OCI-LY7 (cell line): Measurements from ENCODE around the gene SNPH. TPM values are rescaled to one million over a fixed set of nuclear protein-coding genes. Genes with fewer than 3 reads are reported as not detected.

Experiments
- BruUV-seq: library from RNA; stranded (reverse); fragments of 400-500 nt; replicated peaks from 2 replicates; lab custom pipeline; 2021; lab: Mats Ljungman, UMichigan
- CTCF ChIA-PET: fragments of 300-600 bp; sonication (Branson Sonifier 250); formaldehyde crosslinking; loops from one replicate; lab custom pipeline; 2022; ENCODE audit warnings: antibody characterized with exemption; ENCODE audit not compliant: unreplicated experiment; lab: Charles Lee
- POLR2A ChIA-PET: fragments of 300-600 bp; sonication (Branson Sonifier 250); formaldehyde crosslinking; loops from one replicate; lab custom pipeline; 2022; ENCODE audit warnings: antibody characterized with exemption; lab: Charles Lee
- DNase-seq: peaks from one replicate; pipeline ENCODE4 v3.0.0-alpha.2; 2015; ENCODE audit warnings: low spot score
- H2AFZ ChIP-seq: fragments of 200-600 bp; sonication (generic), shearing (Covaris generic); 2 replicates; pipeline ENCODE4 v1.6.1; 2014; ENCODE audit warnings: mild to moderate bottlenecking, antibody characterized with exemption, low read length, moderate library complexity
- H3K27ac ChIP-seq: fragments of 200-600 bp; sonication (generic); 2 replicates; pipeline ENCODE4 v1.5.1; 2014; ENCODE audit warnings: mixed run types, low read depth, mild to moderate bottlenecking, moderate library complexity, low read length, inconsistent platforms; ENCODE audit not compliant: poor library complexity, severe bottlenecking
- H3K36me3 ChIP-seq: fragments of 200-600 bp; sonication (generic); 2 replicates; pipeline ENCODE4 v1.6.1; 2014; ENCODE audit warnings: mild to moderate bottlenecking, antibody characterized with exemption, low read length, moderate library complexity, mixed read lengths; ENCODE audit not compliant: insufficient read depth
- H3K4me1 ChIP-seq: fragments of 200-600 bp; sonication (generic); 2 replicates; pipeline ENCODE4 v1.5.1; 2014; ENCODE audit warnings: mild to moderate bottlenecking, low read length; ENCODE audit not compliant: insufficient read depth, poor library complexity, severe bottlenecking
- H3K4me2 ChIP-seq: fragments of 200-600 bp; sonication (generic); 2 replicates; pipeline ENCODE4 v1.6.1; 2014; ENCODE audit warnings: mild to moderate bottlenecking, low read length
- H3K4me3 ChIP-seq: fragments of 200-600 bp; sonication (generic); 2 replicates; pipeline ENCODE4 v1.5.1; 2014; ENCODE audit warnings: mild to moderate bottlenecking, low read depth, low read length; ENCODE audit not compliant: poor library complexity, severe bottlenecking
- H3K79me2 ChIP-seq: fragments of 200-600 bp; sonication (generic); 2 replicates; pipeline ENCODE4 v1.6.1; 2016; ENCODE audit warnings: low read depth, mild to moderate bottlenecking, low read length, moderate library complexity, mixed read lengths; ENCODE audit not compliant: insufficient read depth
- H3K9me2 ChIP-seq: fragments of 200-600 bp; sonication (generic); 2 replicates; pipeline ENCODE4 v1.6.1; 2016; ENCODE audit warnings: mild to moderate bottlenecking, low read length, mixed read lengths; ENCODE audit not compliant: insufficient read depth
- H3K9me3 ChIP-seq: fragments of 200-600 bp; sonication (generic); 2 replicates; pipeline ENCODE4 v1.6.1; 2014; ENCODE audit warnings: mild to moderate bottlenecking, mixed run types, low read length, mixed read lengths
- H4K20me1 ChIP-seq: fragments of 200-600 bp; sonication (generic); 2 replicates; pipeline ENCODE4 v1.6.1; 2014; ENCODE audit warnings: mild to moderate bottlenecking, antibody characterized with exemption, low read length, moderate library complexity, mixed read lengths; ENCODE audit not compliant: insufficient read depth
- CTCF ChIP-seq: fragments of 200-600 bp; sonication (generic); conservative IDR thresholded peaks from 2 replicates; pipeline ENCODE4 v1.5.1; 2014; ENCODE audit warnings: mild to moderate bottlenecking, antibody characterized with exemption, low read length, moderate library complexity, mixed read lengths
- EZH2phosphoT487 ChIP-seq: fragments of 200-600 bp; sonication (generic); IDR thresholded peaks from 2 replicates; pipeline ENCODE4 v1.6.1; 2018; ENCODE audit warnings: low read depth, borderline replicate concordance, mild to moderate bottlenecking, mixed run types, antibody characterized with exemption, low read length, moderate library complexity, mixed read lengths
- intact Hi-C: fragments of 100-400 bp; cut with micrococcal nuclease; formaldehyde crosslinking; loops from one replicate; pipeline ENCODE4 v1.10.0; 2022; ENCODE audit not compliant: unreplicated experiment
- total RNA-seq, 2 experiments: library from RNA; depleted of rRNA in 1 of 2; stranded (reverse); fragments of >200 nt in 1 of 2; shearing (Covaris generic) in 1 of 2; gene quantifications; 2 replicates each; pipeline ENCODE4 v1.2.3, GENCODE V29; 2014 to 2022

The SNPH gene
- total RNA-seq, 2 experiments from 2014 or later = not detected

GRCh38 chr20:1315804-1316203, 49.7 kb downstream of the SNPH start:
- Histone ChIP-seq H3K9me2 (no peaks in the 10 kb centered on the region), H3K4me1 (peaks cover 4% of the 10 kb centered on the region), H4K20me1 (no peaks in the 10 kb centered on the region), H3K9me3 (no peaks in the 10 kb centered on the region), H3K36me3 (no peaks in the 10 kb centered on the region), H3K4me3 (no peak overlapping the region), H3K79me2 (no peaks in the 10 kb centered on the region), H2AFZ (no peak overlapping the region), H3K4me2 (no peak overlapping the region), H3K27ac (no peak overlapping the region)
- ChIA-PET POLR2A (no interaction called here), CTCF (no interaction called here)
- BruUV-seq = no TSS peak
- DNase-seq = no peak
- intact Hi-C loops = loop anchor here (10.0 kb wide), 1 partner anchor 159 kb away; no protein-coding TSS in a partner anchor
- no peak for TF ChIP-seq CTCF
- TF ChIP-seq EZH2phosphoT487 = no peak

GRCh38 chr20:1317545-1318255, 51.6 kb downstream of the SNPH start:
- Histone ChIP-seq H2AFZ (peak overlapping the region; percentile 46; the same call in 1 of the 2 replicates), H3K36me3 (no peaks in the 10 kb centered on the region), H4K20me1 (no peaks in the 10 kb centered on the region), H3K79me2 (no peaks in the 10 kb centered on the region), H3K4me2 (peak overlapping the region; percentile 55), H3K4me1 (peaks cover 4% of the 10 kb centered on the region), H3K9me3 (no peaks in the 10 kb centered on the region), H3K4me3 (peak overlapping the region; percentile 19), H3K9me2 (no peaks in the 10 kb centered on the region), H3K27ac (no peak overlapping the region)
- POLR2A ChIA-PET = no interaction called here
- TF ChIP-seq EZH2phosphoT487 (no peak), CTCF (no peak)
- intact Hi-C loops = loop anchor here (10.0 kb wide), 1 partner anchor 157 kb away; no protein-coding TSS in a partner anchor
- CTCF ChIA-PET = interaction anchor here (0.6 kb wide), 1 partner anchor 497 kb away, joined by 3 read pairs; no protein-coding TSS in a partner anchor
- BruUV-seq = no TSS peak
- no peak for DNase-seq

- H3K27ac ChIP-seq = no peak overlapping the region
- H3K9me3 ChIP-seq = no peaks in the 10 kb centered on the region
- TF ChIP-seq CTCF (no peak), EZH2phosphoT487 (no peak)
- DNase-seq = no peak
- H4K20me1 ChIP-seq = no peaks in the 10 kb centered on the region
- intact Hi-C loops = loop anchor here (10.0 kb wide), 1 partner anchor 156 kb away; no protein-coding TSS in a partner anchor
- ChIA-PET POLR2A (interaction anchor here (0.5 to 0.6 kb wide), 2 partner anchors 56 to 101 kb away, joined by 3 to 4 read pairs; no protein-coding TSS in a partner anchor), CTCF (no interaction called here)
- H3K4me1 ChIP-seq = no peaks in the 10 kb centered on the region
- no peak overlapping the region for H2AFZ ChIP-seq
- no TSS peak for BruUV-seq
- no peak overlapping the region for H3K4me3 ChIP-seq
- H3K79me2 ChIP-seq = no peaks in the 10 kb centered on the region
- H3K4me2 ChIP-seq = no peak overlapping the region
- H3K9me2 ChIP-seq = no peaks in the 10 kb centered on the region
- H3K36me3 ChIP-seq = no peaks in the 10 kb centered on the region
Measured at GRCh38 chr20:1319051-1319450, 53.0 kb downstream of the SNPH start.
